ENCODE measurements around the gene ACTN1. TPM values are rescaled to one million over a fixed set of nuclear protein-coding genes. Genes with fewer than 3 reads are reported as not detected.
A peak's percentile ranks its signal among the peaks of the same experiment; 100 is the strongest.

ACTN1 gene
- total RNA-seq, 2 donors from 2014 or later = 106 to 185 TPM

DNA sequence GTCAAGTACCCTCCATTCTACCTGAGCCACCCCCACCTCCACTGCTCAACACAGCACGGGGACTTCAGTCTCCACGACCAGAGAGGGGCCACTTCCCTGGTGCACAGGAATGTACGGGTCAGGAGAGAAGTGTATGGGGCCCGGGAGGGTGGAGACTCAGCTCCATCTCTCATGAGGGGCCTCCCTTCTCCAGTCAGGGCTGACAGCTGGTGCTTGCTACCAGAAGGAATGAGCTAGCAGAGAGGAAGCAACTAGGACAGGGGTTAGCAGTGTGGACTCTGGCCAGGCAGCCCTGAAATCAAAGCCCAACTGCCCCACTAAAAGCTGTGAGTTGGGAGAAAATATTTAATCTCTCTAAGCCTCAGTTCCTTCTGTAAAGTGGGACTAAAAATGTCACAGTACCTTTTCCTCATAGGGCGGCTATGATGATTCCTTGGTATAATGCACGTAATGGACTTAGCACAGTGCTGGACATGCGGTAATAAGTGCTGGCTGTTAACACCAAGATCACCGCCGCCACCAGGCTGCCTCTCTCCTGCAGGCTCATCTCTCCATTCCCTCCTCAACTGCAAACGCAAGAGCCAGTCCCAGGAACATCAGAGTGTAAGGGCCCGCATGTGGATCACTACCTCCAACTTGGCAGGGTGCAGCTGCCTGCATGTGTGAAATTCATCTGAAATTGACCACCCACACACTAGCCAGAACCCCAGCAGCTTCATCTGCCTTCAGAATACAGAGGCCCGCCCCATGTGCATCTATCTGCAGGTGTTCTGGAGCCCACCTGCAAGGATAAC, 14.6 kb downstream of the ACTN1 start:
- Histone ChIP-seq H3K27ac (peak overlapping the region; percentile 19), H3K36me3 (no peaks in the 10 kb centered on the region), H3K4me1 (peaks cover 35% of the 10 kb centered on the region), H3K9me3 (no peaks in the 10 kb centered on the region), H3K9ac (ENCODE audit: low read depth in 2 of 2, low read length in 2 of 2) (peak overlapping the region in 1 of 2 donors; percentile 38), H3K27me3 (no peaks in the 10 kb centered on the region), H3K4me3 (no peak overlapping the region)
- TF ChIP-seq, protein P1, sequence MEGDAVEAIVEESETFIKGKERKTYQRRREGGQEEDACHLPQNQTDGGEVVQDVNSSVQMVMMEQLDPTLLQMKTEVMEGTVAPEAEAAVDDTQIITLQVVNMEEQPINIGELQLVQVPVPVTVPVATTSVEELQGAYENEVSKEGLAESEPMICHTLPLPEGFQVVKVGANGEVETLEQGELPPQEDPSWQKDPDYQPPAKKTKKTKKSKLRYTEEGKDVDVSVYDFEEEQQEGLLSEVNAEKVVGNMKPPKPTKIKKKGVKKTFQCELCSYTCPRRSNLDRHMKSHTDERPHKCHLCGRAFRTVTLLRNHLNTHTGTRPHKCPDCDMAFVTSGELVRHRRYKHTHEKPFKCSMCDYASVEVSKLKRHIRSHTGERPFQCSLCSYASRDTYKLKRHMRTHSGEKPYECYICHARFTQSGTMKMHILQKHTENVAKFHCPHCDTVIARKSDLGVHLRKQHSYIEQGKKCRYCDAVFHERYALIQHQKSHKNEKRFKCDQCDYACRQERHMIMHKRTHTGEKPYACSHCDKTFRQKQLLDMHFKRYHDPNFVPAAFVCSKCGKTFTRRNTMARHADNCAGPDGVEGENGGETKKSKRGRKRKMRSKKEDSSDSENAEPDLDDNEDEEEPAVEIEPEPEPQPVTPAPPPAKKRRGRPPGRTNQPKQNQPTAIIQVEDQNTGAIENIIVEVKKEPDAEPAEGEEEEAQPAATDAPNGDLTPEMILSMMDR (IDR thresholded peaks at IDR 0.05) = no peak
- DNase-seq = no peak
- intact Hi-C loops (cut with DNase I) = no loop called here

DNA sequence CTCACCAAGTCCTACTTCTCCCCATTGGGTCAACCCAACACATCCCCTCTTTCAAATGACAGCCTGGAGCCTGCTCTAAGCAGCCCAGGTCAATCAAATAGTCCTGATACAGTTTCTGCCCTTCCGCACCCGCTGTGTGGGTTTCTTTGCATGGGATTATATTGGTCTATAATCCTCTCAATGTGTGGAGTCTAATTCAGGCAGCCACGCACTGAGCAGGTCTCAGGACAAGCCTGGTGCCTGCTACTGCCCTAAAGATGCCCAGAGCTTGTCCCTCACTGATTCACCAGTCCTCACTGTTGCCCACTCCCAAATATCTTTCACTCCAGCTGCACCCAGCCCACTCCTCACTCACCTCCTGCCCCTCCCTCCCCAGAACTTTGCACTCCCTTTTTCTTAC, 16.4 kb downstream of the ACTN1 start:
- Histone ChIP-seq H3K36me3 (no peaks in the 10 kb centered on the region), H3K27me3 (no peaks in the 10 kb centered on the region), H3K4me3 (no peak overlapping the region), H3K9ac (ENCODE audit: low read depth in 2 of 2, low read length in 2 of 2) (no peak overlapping the region), H3K27ac (no peak overlapping the region), H3K4me1 (peaks cover 32% of the 10 kb centered on the region), H3K9me3 (no peaks in the 10 kb centered on the region)
- intact Hi-C loops (cut with DNase I) = no loop called here
- TF ChIP-seq, protein P1 (IDR thresholded peaks at IDR 0.05) = no peak
- no peak for DNase-seq

DNA sequence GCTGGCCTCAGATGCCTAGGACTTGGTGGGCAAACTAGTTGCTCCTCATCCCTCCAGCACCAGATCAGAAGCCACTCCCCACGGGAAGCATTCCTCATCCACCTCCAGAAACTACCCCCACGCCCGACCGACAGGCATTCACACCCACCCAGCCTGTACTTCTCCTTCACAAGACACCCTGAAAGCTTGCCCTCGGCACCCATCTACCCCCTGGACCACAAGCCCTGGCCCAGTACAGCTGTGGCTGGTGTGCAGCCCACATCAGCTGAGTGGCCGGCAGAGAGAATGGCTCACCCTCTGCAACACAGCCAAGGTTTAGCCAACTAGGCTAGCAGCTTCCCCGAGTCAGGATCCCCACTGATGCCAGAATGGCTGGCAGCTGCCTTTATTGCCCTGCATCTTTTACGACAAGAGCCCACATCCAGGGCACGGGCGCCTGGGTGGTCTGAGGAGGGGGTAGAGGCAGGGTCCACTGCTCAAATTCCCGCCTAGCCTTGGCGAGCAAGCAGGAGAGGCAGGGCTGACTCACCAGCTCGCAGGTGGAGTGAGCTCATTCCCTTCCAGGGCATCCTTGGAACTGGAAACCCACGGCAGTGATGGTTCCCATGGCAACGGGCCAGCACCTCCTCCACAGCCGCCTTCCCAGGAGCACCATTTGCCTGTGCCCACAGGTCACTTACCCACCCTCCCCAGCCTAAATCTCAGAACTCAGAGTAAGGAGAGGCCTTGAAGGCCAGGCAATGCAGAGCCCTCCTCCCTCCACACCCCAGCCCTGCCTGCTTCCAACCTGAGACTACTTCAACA, 17.1 kb downstream of the ACTN1 start:
- Histone ChIP-seq H3K4me3 (no peak overlapping the region), H3K4me1 (peaks cover 25% of the 10 kb centered on the region), H3K27me3 (no peaks in the 10 kb centered on the region), H3K36me3 (no peaks in the 10 kb centered on the region), H3K27ac (peak overlapping the region; percentile 5), H3K9ac (ENCODE audit: low read depth in 2 of 2, low read length in 2 of 2) (no peak overlapping the region), H3K9me3 (no peaks in the 10 kb centered on the region)
- intact Hi-C loops (cut with DNase I) = no loop called here
- TF ChIP-seq, protein P1 (IDR thresholded peaks at IDR 0.05) = no peak
- no peak for DNase-seq

DNA sequence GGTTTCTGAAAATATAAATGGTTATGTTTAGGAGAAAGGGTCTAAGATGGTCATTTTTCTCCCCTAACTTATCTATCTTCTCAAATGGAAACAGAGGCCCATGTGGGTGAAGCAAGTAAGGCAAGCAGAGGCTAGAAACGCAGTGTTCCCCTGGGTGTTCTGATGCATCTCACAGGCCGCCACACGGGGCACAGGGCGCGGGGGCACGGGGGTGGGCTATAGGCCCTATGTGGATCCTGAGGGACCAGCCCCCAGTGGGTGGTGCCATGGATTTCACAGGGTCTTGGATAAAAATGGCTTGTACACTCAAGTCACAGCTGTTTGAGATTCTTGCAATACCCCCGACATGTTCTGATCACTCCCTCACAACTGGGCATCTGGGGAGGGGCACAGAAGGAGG, 17.7 kb downstream of the ACTN1 start:
- peak overlapping the region; percentile 5 for H3K27ac ChIP-seq
- no peak overlapping the region for H3K9ac ChIP-seq (ENCODE audit: low read depth in 2 of 2, low read length in 2 of 2)
- intact Hi-C loops (cut with DNase I) = no loop called here
- TF ChIP-seq, protein P1 (IDR thresholded peaks at IDR 0.05) = no peak
- H3K4me1 ChIP-seq = peaks cover 19% of the 10 kb centered on the region
- H3K9me3 ChIP-seq = no peaks in the 10 kb centered on the region
- DNase-seq = no peak
- no peaks in the 10 kb centered on the region for H3K27me3 ChIP-seq
- H3K36me3 ChIP-seq = no peaks in the 10 kb centered on the region
- no peak overlapping the region for H3K4me3 ChIP-seq

DNA sequence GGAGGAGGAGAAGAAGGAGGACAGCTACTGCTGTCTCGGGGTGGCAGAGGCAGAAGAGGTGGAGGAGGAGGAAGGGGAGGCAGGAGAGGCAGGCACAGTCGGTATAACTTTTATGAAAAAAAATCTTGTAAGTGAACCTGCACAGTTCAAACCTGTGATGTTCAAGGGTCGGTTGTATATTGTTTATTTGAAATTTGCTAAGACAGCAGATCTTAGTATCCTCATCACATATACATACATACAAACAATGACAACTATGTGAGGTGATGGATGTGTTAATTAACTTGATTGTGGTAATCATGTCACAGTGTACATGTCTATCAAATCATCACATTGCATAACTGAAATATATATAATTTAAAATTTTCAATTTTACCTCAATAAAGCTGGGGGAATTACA, 19.0 kb downstream of the ACTN1 start:
- intact Hi-C loops (cut with DNase I) = no loop called here
- H3K4me1 ChIP-seq = peaks cover 22% of the 10 kb centered on the region
- H3K27ac ChIP-seq = no peak overlapping the region
- no peak overlapping the region for H3K4me3 ChIP-seq
- TF ChIP-seq, protein P1 (IDR thresholded peaks at IDR 0.05) = no peak
- no peaks in the 10 kb centered on the region for H3K36me3 ChIP-seq
- H3K9me3 ChIP-seq = no peaks in the 10 kb centered on the region
- H3K9ac ChIP-seq (ENCODE audit: low read depth in 2 of 2, low read length in 2 of 2) = no peak overlapping the region
- DNase-seq = no peak
- no peaks in the 10 kb centered on the region for H3K27me3 ChIP-seq
